Measurements from ENCODE around the gene TFRC.
"Not testable (repeated sequence)": the region's sequence is repeated elsewhere in the genome, so short reads cannot be mapped to it uniquely, and the experiment has no call there.

TFRC gene

DNA sequence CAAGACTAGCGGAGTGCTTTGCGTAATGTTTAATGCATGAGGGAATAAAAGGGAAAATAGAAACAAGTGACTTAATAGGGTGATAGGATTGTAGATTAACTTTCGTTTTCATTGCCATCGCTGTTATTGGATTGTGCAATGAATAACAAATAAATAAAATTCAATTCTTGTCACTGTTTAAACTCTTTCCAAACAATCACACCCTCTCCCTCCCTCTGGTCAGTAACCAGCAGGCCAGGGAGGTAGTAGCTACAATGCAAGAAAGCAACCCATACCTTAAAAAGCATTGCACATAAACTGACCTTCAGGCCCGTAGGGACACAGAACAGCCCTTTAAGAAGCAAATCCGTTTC lies 705 bp upstream of the TFRC start:
- no peak for DNase-seq (ENCODE audit: low read depth in 2 of 3, low spot score in 1 of 3)

DNA sequence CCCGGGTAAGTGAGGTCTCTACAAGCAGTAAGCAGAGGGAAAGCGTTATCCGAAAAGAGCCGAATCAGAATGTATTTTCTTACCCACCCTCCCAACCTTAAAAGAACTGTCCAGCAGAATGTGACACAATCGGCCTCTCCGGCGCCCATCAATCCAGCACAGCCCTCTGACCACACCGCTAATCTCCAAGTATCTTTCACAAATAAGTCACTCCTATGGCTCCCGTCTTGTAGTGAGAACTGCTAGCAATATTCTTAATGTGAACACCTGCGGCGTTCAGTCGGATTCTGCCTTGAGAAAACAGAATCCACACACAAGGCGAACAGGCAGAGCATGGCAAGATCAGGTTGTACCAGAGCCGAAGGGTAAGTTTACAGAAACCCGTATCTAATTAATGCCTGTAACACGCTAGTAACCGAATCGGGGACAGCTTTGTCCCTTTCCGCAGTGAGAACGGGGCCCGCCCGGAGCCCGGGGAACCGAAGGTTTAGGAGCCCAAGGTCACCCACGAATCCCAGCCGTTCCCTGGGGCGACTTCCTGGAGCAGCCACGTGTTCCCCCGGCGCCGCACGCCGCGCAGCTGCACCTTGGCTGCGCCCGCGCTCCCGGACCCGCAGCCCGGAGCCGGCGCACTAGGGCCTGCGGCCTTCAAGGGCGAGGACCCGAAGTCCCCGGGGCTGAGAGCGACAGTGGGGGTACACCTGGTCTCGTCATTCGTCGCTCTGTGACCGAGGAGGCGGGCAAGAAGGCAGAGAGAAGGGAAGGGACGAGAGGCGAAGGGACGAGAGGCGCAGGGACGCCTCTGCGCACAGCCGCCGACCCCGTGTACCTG lies 672 bp downstream of the TFRC start:
- peak; percentile 36 to 50 (median 42) for DNase-seq (ENCODE audit: low read depth in 2 of 3, low spot score in 1 of 3)

DNA sequence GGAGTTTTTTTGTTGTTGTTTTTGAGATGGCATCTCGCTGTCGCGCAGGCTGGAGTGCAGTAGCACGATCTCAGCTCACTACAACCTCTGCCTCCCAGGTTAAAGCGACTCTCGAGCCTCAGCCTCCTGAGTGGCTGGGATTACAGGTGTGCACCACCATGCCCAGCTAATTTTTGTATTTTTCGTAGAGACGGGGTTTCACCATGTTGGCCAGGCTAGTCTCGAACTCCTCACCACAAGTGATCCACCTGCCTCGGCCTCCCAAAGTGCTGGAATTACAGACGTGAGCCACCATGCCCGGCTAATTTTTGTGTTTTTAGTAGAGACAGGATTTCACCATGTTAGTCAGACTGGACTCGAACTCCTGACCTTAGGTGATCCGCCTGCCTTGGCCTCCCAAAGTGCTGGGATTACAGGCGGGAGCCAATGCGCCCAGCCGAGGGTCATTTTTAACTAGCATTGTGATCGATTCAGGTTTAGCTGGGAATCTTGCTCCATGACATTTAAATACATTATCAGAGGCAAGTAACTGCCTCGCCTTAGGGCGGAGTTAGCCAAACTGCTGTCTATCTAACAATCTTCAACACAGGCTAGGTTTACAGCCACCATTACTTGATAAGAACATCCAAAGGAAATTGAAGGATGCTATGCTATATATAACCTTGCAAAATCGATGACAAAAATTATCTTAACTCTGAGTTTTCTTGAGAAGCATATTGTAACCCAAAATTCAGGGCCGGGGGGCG lies 1.6 kb downstream of the TFRC start:
- not testable (repeated sequence) for DNase-seq (ENCODE audit: low read depth in 2 of 3, low spot score in 1 of 3)

DNA sequence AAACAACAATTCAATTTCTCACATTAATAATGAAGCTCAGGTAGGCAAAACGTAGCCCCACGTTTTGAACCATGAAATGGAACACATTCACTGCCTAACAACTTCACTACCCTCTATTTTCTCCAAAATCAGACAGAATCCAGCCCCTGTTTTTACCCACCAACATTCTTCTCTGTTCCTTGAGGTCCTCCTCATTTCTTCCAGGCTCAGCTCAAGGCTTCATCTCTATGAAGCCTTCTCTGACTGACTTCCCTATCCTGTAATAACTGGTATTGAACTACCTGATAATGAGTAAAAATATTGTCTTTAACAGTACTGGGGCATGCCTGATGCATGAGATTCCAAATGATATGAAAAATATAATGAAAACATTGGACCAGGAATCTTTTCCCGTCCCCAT lies 2.2 kb downstream of the TFRC start:
- DNase-seq (ENCODE audit: low read depth in 2 of 3, low spot score in 1 of 3), result no peak

DNA sequence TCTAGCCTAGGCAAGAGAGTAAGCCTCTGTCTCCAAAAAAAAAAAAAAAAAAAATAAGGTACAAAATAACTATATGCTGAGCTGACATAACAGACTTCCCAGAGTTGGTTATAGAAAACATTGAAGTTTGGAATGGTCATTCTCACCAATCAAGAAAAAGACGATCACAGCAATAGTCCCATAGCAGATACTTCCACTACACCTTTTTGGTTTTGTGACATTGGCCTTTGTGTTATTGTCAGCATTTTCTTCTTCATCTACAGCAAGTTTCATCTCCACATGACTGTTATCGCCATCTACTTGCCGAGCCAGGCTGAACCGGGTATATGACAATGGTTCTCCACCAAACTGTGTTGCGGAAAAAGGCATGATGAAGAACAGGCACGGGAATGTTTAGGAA lies 6.9 kb downstream of the TFRC start:
- DNase-seq (ENCODE audit: low read depth in 2 of 3, low spot score in 1 of 3), result no peak

DNA sequence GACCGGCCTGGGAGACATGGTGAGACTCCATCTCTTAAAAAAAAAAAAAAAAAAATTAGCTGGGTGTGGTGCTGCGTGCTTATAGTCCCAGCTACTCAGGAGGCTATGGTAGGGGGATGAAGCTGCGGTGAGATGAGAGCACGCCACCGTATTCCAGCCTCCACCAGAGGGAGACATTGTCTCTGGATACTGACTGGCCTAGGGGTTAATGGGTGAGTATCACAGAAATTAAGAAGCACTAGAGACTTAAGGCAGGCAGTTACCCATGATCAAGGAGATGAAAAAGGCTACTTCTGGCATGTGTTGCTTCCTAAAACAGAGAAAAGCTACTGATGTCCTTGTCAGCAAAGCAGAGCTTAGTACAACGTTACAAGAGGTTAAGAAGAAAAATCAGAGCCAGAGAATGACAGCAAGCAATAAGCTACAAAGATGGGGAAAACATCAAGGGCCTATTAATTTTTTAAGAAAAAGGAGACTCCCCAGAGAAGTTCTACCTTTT lies 8.6 kb downstream of the TFRC start:
- DNase-seq (ENCODE audit: low read depth in 2 of 3, low spot score in 1 of 3), result peak; percentile 47 to 63 (median 49)

DNA sequence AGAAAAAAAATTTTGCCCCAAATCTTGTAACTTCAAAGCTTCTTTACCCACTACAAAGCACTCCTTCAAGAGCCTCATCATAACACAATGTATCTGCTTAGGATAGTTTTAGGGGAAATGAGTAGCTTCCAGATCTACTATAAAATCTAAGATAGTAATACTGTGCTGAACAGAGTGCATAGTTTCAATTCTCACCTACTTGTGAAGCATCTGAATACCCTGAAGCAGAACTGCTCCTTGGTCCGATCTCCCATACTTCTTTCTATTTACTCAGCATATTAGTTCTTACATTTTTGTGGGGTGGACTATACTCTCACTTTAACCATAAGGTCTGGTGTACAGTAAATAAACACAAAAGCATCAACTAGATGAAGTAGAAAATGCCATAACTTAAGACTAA lies 9.6 kb downstream of the TFRC start:
- no peak for DNase-seq (ENCODE audit: low read depth in 2 of 3, low spot score in 1 of 3)

DNA sequence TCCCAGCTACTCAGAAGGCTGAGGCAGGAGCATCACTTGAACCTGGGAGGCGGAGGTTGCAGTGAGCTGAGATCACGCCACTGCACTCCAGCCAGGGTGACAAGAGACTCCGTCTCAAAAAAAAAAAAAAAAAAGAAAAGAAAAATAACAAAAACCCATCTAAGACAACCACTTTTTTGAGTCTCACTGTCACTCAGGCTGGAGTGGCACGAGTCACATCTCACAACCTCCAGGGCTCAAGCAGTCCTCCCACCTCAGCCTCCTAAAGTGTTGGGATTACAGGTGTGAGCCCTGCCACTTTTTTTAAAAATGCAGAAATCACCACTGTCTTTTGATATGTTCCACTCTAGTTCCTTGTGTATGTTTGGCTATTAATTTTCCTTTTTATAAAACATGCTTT lies 13.1 kb downstream of the TFRC start:
- DNase-seq (ENCODE audit: low read depth in 2 of 3, low spot score in 1 of 3), result not testable (repeated sequence)

DNA sequence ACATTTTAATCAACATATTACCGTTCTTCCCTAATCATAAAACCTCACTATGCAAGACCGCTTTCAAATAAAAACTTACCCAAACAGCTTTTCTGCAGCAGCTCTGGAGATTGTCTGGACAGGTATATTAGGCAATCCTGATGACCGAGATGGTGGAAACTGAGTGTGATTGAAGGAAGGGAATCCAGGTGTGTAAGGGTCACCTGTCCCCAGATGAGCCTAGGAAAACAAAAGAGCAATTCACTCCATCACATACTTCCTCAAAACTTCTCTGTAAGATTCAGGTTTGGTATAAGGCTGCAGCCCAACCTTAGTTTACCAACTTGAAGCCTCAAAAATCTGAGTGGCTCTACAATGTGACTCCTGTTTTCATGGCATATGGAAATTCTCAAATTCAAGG lies 14.5 kb downstream of the TFRC start:
- DNase-seq (ENCODE audit: low read depth in 2 of 3, low spot score in 1 of 3), result no peak

DNA sequence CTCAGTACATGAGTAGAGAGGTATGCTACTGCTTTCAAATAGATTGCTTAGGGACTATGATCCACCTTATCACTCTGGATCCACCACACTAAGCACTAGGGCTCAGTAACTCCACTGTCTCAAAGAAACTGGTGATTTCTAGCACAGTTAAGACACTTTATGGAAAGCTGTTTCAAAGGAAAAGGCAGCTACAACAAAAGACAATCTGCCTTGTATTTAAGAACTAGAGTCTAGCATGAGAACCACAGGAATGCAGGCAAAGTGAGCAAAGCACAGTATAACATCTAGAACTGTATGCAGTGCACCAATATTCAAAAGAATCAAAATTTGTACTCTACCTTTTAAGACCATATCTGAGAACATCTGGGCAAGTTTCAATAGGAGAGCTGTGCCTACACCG lies 17.9 kb downstream of the TFRC start:
- no peak for DNase-seq (ENCODE audit: low read depth in 2 of 3, low spot score in 1 of 3)

DNA sequence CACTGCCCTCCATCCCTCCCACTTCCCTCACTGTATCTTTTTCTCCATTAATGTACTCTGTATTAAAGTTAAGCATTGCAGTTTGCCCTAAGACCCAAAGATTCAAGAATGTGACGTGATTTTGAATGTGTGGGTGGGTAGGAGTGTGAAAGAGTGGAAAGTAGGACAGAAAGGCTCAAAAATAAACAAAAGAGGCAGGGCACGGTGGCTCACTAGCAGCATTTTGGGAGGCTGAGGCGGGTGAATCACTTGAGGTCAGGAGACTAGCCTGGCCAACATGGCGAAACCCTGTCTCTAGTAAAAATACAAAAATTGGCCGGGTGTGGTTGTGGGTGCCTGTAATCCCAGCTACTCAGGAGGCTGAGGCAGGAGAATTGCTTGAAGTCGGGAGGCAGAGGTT lies 18.4 kb downstream of the TFRC start:
- DNase-seq (ENCODE audit: low read depth in 2 of 3, low spot score in 1 of 3), result no peak

DNA sequence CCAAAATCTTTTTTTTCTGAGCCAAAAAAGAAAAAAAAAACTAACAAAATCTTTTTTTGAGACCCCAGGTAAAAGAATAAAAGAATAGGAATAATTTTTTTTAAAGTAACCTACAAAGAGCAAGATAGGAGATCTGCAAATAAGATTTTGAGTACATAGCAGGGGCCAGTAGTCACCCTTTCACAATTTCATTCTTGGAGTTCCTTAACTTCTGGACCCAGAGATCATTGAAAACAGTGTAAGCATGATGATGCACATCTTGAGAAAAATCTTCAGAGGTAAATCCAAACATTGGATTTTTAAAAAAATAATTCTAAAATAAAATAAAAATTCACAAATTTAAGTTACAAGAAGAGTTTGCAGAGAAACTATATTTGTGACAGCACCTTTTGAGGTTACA lies 18.8 kb downstream of the TFRC start:
- no peak for DNase-seq (ENCODE audit: low read depth in 2 of 3, low spot score in 1 of 3)

DNA sequence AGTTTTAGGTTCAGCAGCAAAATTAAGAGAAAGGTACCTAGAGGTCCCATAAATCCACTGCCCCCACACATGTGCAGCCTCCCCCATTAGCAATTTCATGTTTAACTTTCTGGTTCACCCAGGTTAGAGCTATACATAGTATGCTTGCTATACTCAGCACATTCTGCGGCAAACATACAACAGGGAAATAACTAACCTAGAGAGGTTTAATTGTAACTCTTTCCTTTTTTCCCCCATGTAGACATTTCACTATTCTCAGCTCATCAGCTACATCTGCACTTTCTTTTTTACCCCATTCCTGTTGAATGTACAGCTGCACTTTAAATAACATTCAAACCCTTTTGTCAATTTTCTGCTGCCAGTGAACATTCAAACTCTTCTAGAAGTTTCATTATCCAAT lies 21.1 kb downstream of the TFRC start:
- no peak for DNase-seq (ENCODE audit: low read depth in 2 of 3, low spot score in 1 of 3)

DNA sequence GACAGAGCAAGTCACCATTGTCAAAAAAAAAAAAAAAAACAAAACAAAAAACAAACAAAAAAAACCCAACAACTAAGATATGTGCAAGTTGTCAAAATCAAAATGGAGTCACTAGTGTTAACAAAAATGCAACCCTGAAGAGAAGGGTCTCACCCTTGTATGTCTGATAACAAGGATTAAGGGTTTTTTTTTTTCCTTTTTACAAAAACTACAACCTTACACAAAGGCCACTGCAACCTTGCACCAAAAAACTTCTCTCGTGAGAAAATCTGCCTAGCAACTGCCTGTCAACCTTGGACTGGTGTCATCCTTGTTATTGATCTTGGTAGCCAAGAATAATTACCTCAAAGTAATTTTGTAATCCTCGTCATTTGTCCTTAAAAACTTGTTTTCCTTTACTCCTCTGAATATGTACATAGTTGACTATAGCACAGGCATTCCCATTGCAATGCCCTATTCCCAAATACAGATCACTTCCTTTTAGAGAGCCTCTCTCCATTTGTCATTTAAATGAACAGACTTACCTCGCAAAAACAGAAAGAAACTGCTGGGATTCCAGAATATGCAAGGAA lies 24.0 kb downstream of the TFRC start:
- DNase-seq (ENCODE audit: low read depth in 2 of 3, low spot score in 1 of 3), result no peak

DNA sequence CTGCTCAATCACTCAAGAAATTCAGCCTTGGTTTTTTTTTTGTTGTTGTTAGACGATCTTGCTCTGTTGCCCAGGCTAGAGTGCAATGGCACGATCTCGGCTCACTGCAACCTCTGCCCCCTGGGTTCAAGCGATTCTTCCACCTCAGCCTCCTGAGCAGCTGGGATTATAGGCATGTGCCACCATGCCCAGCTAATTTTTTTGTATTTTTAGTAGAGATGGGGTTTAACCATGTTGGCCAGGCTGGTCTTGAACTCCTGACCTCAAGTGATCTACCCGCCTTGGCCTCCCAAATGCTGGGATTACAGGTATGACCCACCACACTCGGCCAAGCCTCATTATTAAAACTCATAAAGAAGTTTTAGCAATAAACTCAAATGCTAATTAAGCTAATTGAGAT lies 25.5 kb downstream of the TFRC start:
- DNase-seq (ENCODE audit: low read depth in 2 of 3, low spot score in 1 of 3), result not testable (repeated sequence)

DNA sequence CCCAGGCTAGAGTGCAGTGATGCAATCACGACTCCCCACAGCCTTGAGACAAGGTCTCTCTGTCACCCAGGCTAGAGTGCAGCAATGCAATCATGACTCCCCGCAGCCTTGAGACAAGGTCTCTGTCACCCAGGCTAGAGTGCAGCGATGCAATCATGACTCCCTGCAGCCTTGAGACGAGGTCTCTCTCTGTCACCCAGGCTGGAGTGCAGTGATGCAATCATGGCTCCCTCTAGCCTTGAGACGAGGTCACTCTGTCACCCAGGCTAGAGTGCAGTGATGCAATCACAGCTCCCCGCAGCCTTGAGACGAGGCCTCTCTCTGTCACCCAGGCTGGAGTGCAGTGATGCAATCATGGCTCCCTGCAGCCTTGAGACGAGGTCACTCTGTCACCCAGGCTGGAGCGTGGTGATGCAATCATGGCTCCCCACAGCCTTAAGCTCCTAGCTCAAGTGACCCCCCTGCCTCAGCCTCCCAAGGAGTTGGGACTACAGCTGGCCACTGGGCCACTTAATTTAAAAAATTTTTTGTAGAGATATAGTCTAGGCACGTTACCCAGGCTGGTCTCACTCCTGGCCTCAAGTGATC lies 26.1 kb downstream of the TFRC start:
- no peak for DNase-seq (ENCODE audit: low read depth in 2 of 3, low spot score in 1 of 3)

DNA sequence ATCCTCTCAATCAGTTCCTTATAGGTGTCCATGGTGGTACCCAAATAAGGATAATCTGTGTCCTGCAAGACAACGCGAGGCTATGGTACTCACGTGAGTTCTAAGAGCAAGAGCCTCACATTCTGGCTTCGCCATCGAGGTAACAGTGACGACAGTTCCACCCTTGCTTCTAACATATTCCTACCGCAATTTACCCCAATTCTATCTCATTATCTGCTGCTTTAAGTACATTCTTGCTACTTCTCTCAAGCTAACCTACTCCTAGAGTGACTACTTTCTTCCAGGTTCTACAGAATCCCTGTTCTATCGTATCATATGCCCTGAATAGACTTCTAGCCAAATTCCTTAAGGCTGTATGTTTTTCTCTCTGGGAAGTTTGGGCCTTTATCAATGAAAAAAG lies 26.6 kb downstream of the TFRC start:
- no peak for DNase-seq (ENCODE audit: low read depth in 2 of 3, low spot score in 1 of 3)

DNA sequence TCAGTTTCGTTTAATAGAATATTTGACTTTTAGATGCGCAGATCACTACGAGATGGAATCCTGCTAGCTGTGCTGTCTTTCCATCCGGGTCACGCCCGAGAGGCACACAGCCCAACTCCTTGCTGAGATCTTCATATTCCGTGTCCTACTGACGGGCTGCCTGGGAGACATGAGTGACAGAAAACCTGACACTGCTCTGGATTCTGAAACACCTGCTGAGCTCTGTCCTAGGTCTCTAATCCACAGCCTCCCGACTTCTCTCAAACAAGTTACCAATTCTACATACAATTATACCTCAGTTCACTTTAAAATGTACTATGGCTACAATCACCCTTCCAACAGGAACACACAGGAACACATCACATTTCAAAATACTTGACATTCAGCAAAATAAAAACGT lies 27.2 kb downstream of the TFRC start:
- DNase-seq (ENCODE audit: low read depth in 2 of 3, low spot score in 1 of 3), result no peak

DNA sequence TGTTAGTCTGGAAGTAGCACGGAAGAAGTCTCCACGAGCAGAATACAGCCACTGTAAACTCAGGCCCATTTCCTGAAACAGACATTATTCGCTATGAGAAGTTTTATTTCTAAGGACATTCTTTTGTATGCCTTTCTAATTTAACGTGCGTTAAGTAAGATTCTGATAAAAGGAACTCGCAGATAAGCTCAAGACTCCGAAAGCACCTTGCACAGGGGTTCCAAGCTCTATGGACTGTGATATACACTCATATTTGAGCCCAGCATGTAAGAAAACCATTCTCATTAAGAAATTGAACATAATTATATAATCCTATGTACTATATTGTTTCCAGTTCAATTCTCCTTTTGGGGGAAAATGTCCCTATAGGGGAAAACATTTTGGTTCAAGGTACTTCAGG lies 28.4 kb downstream of the TFRC start:
- DNase-seq (ENCODE audit: low read depth in 2 of 3, low spot score in 1 of 3), result no peak

DNA sequence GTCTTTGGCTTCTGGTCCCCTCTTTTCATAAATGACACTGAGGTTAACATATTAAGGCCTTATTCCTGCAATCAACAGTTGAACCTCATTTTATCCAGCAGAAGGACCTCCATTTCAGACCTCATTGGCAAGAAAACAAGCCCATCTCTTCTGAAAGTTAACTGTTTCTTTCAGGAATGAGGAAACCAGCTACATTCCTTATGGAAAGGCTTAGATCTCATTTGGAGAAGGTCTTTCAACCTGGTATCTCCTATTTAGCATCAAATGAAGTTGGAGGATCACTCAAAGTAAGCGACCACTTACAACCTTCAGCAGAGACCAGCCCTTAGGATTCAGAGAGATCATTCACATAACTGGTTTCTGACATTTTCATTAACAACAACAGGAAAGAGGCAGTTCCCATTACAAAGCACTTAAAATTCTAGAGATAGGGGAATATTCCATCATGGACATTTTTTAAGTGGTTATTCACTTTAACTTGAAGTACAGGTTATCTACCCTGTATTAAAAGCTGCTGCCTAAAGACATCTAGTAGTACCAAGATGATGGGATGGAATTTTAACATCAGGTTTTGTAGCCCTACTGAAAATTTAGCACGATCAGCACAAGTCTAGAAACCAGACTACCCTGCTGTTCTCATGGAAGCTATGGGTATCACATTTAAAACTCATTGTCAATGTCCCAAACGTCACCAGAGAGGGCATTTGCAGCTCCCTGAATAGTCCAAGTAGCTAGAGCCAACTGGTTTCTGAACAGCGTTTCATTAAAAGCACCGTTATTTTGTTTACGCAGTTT lies 30.4 kb downstream of the TFRC start:
- DNase-seq (ENCODE audit: low read depth in 2 of 3, low spot score in 1 of 3), result no peak

DNA sequence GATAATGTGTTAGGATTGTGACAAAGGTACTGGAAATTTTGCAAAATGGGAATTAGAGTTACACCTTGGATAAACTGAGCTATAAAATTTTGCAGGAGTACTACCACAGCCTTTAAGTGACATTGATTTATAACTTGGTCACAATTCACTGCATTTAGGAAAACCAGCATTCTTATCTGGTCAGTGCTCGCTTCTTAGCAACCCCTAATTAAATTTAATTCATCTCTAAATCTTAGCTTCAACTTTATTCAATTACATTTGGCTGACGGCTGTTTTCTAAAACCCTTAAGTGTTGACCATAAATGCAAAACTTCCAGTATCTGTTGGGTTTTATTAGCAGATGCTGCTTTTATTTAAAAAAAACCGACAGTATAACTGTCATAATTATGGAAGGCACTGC lies 31.3 kb downstream of the TFRC start:
- DNase-seq (ENCODE audit: low read depth in 2 of 3, low spot score in 1 of 3), result no peak

Measured in stimulated activated CD4-positive, alpha-beta T cell treated with anti-CD3 and anti-CD28 coated beads, Interleukin-12 subunit alpha, Interleukin-12 subunit beta, amount 100 ng/mL, for 48 hours (primary cell).